Caco-2 (cell line): ENCODE data around the gene GFPT2. TPM values are rescaled to one million over a fixed set of nuclear protein-coding genes. Genes with fewer than 3 reads are reported as not detected.

Source experiments
- BruUV-seq: library from RNA; stranded (reverse); fragments of 400-500 nt; replicated peaks from 2 replicates; lab custom pipeline; 2021; lab: Mats Ljungman, UMichigan
- CTCF ChIA-PET: fragments of 300-600 bp; sonication (Branson Sonifier 250); formaldehyde crosslinking; loops from one replicate; lab custom pipeline; 2022; ENCODE audit warnings: antibody characterized with exemption; lab: Charles Lee
- POLR2A ChIA-PET: fragments of 300-600 bp; sonication (Branson Sonifier 250); formaldehyde crosslinking; loops from one replicate; lab custom pipeline; 2022; ENCODE audit warnings: antibody characterized with exemption; lab: Charles Lee
- DNase-seq, 2 experiments: peaks; one replicate each; pipeline versions ENCODE4 v3.0.0 to v3.0.0-alpha.2; 2020 to 2022
- H3K27me3 ChIP-seq: replicated peaks from 2 replicates; pipeline ENCODE4 v1.6.0; 2011; ENCODE audit warnings: low read length; ENCODE audit not compliant: control insufficient read depth, insufficient read depth
- H3K36me3 ChIP-seq: 2 replicates; pipeline ENCODE4 v1.5.1; 2011; ENCODE audit warnings: low read length; ENCODE audit not compliant: control insufficient read depth, insufficient read depth
- H3K4me1 ChIP-seq: fragments of 250-450 bp; sonication (Bioruptor Pico); 2 replicates; pipeline ENCODE4 v1.5.1; 2020; ENCODE audit warnings: mild to moderate bottlenecking
- H3K4me3 ChIP-seq: 2 replicates; pipeline ENCODE4 v1.5.1; 2011; ENCODE audit warnings: low read depth, mild to moderate bottlenecking, control low read depth, low read length
- H3K9me3 ChIP-seq: fragments of 250-450 bp; sonication (Bioruptor Pico); 2 replicates; pipeline ENCODE4 v1.5.1; 2020; ENCODE audit warnings: mild to moderate bottlenecking, moderate library complexity
- H3K27ac Mint-ChIP-seq: one replicate; pipeline ENCODE4 v1.8.0; 2022; ENCODE audit warnings: mixed read lengths; ENCODE audit not compliant: unreplicated experiment
- H3K27me3 Mint-ChIP-seq: one replicate; pipeline ENCODE4 v1.8.0; 2022; ENCODE audit warnings: mixed read lengths; ENCODE audit not compliant: insufficient read depth, unreplicated experiment
- H3K36me3 Mint-ChIP-seq: one replicate; pipeline ENCODE4 v1.8.0; 2022; ENCODE audit warnings: mild to moderate bottlenecking, mixed read lengths; ENCODE audit not compliant: insufficient read depth, unreplicated experiment
- H3K4me1 Mint-ChIP-seq: one replicate; pipeline ENCODE4 v1.8.0; 2022; ENCODE audit warnings: low read depth, mixed read lengths; ENCODE audit not compliant: unreplicated experiment
- H3K4me3 Mint-ChIP-seq: one replicate; pipeline ENCODE4 v1.8.0; 2022; ENCODE audit warnings: mild to moderate bottlenecking, moderate library complexity, mixed read lengths; ENCODE audit not compliant: unreplicated experiment
- H3K9me3 Mint-ChIP-seq: one replicate; pipeline ENCODE4 v1.8.0; 2022; ENCODE audit warnings: mixed read lengths; ENCODE audit not compliant: unreplicated experiment
- intact Hi-C: fragments of 100-400 bp; cut with micrococcal nuclease; formaldehyde crosslinking; loops from one replicate; pipeline ENCODE4 v1.10.0; 2022; ENCODE audit not compliant: unreplicated experiment
- total RNA-seq: library from RNA; stranded (reverse); gene quantifications from 2 replicates; pipeline ENCODE4 v1.2.3, GENCODE V29; 2022
- TF ChIP-seq, protein P1 (sequence below), 2 experiments: fragments of 200-600 bp in 1 of 2; IDR thresholded peaks; 1 replicate in 1 of 2; 2 replicates in 1 of 2; pipeline versions ENCODE4 v1.5.1 to v1.8.0; 2011 to 2022; ENCODE audit warnings: antibody characterized with exemption in 1 of 2, control low read depth in 1 of 2, inconsistent platforms in 1 of 2, low read depth in 1 of 2, low read length in 1 of 2, mild to moderate bottlenecking in 1 of 2, moderate library complexity in 1 of 2; ENCODE audit not compliant: insufficient read depth in 1 of 2, severe bottlenecking in 1 of 2, unreplicated experiment in 1 of 2

GFPT2 gene
- total RNA-seq, 1 experiment from 2014 or later, result 1.6 TPM

DNA sequence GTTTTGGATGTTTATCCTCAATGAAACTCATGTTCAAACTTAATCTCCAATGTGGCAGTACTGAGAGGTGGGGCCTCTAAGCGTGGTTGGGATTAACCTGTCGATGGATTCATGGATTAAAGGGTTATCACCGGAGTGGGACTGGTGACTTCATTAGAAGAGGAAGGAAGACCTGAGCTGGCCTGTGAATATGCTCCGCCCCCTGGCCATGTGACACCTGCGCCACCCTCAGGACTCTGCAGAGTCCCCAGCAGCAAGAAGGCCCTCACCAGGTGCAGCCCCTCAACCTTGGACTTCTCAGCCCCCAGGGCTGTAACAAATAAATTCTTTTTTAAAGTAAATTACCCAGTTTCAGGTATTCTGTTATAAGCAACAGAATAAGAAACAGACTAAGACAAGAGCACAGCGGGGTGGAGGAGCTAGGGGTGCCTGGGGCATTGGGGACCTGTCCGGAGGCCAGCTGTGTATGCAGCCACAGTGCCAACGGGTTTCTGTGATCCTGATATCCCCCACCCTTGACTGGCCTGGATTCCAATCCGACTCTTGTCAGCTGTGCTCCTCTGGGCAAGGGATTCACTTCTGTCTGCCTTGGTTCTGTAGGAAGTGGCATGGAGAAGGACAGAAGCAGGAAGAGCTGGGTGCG is 58.1 kb downstream of the GFPT2 start:
- H3K36me3 ChIP-seq, result no peaks in the 10 kb centered on the region
- H3K27me3 Mint-ChIP-seq, result no peaks in the 10 kb centered on the region
- H3K9me3 ChIP-seq, result no peaks in the 10 kb centered on the region
- POLR2A ChIA-PET, result interaction anchor here (0.7 kb wide), 1 partner anchor 925 kb away, joined by 5 read pairs; no protein-coding TSS in a partner anchor
- no TSS peak for BruUV-seq
- TF ChIP-seq, protein P1, sequence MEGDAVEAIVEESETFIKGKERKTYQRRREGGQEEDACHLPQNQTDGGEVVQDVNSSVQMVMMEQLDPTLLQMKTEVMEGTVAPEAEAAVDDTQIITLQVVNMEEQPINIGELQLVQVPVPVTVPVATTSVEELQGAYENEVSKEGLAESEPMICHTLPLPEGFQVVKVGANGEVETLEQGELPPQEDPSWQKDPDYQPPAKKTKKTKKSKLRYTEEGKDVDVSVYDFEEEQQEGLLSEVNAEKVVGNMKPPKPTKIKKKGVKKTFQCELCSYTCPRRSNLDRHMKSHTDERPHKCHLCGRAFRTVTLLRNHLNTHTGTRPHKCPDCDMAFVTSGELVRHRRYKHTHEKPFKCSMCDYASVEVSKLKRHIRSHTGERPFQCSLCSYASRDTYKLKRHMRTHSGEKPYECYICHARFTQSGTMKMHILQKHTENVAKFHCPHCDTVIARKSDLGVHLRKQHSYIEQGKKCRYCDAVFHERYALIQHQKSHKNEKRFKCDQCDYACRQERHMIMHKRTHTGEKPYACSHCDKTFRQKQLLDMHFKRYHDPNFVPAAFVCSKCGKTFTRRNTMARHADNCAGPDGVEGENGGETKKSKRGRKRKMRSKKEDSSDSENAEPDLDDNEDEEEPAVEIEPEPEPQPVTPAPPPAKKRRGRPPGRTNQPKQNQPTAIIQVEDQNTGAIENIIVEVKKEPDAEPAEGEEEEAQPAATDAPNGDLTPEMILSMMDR (IDR thresholded peaks at IDR 0.05; ENCODE audit: insufficient read depth in 1 of 2, low read depth in 1 of 2, low read length in 1 of 2, severe bottlenecking in 1 of 2, unreplicated experiment in 1 of 2), result no peak
- H3K4me3 Mint-ChIP-seq, result no peak overlapping the region
- CTCF ChIA-PET, result interaction anchor here (1.3 to 2.2 kb wide), 2 partner anchors 19 to 34 kb away, joined by 4 to 8 read pairs; no protein-coding TSS in a partner anchor
- no peak overlapping the region for H3K4me3 ChIP-seq
- H3K4me1 ChIP-seq, result peaks cover 16% of the 10 kb centered on the region
- no peaks in the 10 kb centered on the region for H3K27me3 ChIP-seq
- intact Hi-C loops, result no loop called here
- H3K4me1 Mint-ChIP-seq, result peaks cover 26% of the 10 kb centered on the region
- DNase-seq, result no peak
- H3K27ac Mint-ChIP-seq, result no peak overlapping the region
- no peaks in the 10 kb centered on the region for H3K9me3 Mint-ChIP-seq
- H3K36me3 Mint-ChIP-seq, result peaks cover 31% of the 10 kb centered on the region

DNA sequence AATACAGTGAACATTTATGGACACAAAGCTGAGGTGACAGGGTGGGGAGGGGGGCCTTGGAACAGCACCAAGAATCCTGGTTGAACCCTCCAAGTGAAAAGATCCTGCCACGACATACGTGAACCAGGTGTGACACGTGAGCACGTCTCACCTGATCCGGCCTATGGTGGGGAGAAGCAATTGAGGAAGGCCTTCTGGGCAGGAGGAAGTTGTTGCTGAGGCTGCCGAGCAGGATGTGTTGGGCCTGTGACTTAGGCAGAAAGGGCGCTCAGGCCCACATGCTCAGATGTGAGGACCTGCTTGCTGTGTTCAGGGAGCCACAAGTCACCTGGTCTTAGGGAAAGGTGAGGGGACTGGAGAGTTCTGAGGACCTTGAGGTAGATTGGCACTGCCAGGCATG is 58.7 kb downstream of the GFPT2 start:
- Mint-ChIP-seq H3K4me3 (no peak overlapping the region), H3K36me3 (peaks cover 31% of the 10 kb centered on the region), H3K27ac (no peak overlapping the region), H3K27me3 (no peaks in the 10 kb centered on the region), H3K9me3 (no peaks in the 10 kb centered on the region), H3K4me1 (peaks cover 28% of the 10 kb centered on the region)
- ChIA-PET CTCF (interaction anchor here (1.5 to 2.4 kb wide), 4 partner anchors 19 to 177 kb away, joined by 7 to 13 read pairs (median 10); no protein-coding TSS in a partner anchor), POLR2A (interaction anchor here (0.7 kb wide), 1 partner anchor 926 kb away, joined by 5 read pairs; no protein-coding TSS in a partner anchor)
- no peaks in the 10 kb centered on the region for H3K27me3 ChIP-seq
- TF ChIP-seq, protein P1 (IDR thresholded peaks at IDR 0.05; ENCODE audit: insufficient read depth in 1 of 2, low read depth in 1 of 2, low read length in 1 of 2, severe bottlenecking in 1 of 2, unreplicated experiment in 1 of 2), result no peak
- H3K4me3 ChIP-seq, result no peak overlapping the region
- H3K9me3 ChIP-seq, result no peaks in the 10 kb centered on the region
- peaks cover 22% of the 10 kb centered on the region for H3K4me1 ChIP-seq
- no TSS peak for BruUV-seq
- no peaks in the 10 kb centered on the region for H3K36me3 ChIP-seq
- intact Hi-C loops, result no loop called here
- no peak for DNase-seq

- intact Hi-C loops, result loop anchor here (2.0 kb wide), 1 partner anchor 33 kb away; no protein-coding TSS in a partner anchor
- DNase-seq, result peak; percentile 82 to 91
- Mint-ChIP-seq H3K9me3 (no peaks in the 10 kb centered on the region), H3K4me1 (peaks cover 44% of the 10 kb centered on the region), H3K27me3 (no peaks in the 10 kb centered on the region), H3K36me3 (peaks cover 31% of the 10 kb centered on the region), H3K27ac (peak within 1 kb of the TSS; percentile 91), H3K4me3 (peak within 1 kb of the TSS; percentile 94)
- TF ChIP-seq, protein P1 (IDR thresholded peaks at IDR 0.05; ENCODE audit: insufficient read depth in 1 of 2, low read depth in 1 of 2, low read length in 1 of 2, severe bottlenecking in 1 of 2, unreplicated experiment in 1 of 2), result no peak
- CTCF ChIA-PET, result interaction anchor here (0.7 to 2.4 kb wide), 6 partner anchors 13 to 499 kb away, joined by 3 to 17 read pairs (median 7); no protein-coding TSS in a partner anchor
- Histone ChIP-seq H3K4me3 (peak within 1 kb of the TSS; percentile 86), H3K27me3 (no peaks in the 10 kb centered on the region), H3K9me3 (no peaks in the 10 kb centered on the region), H3K36me3 (no peaks in the 10 kb centered on the region), H3K4me1 (peaks cover 39% of the 10 kb centered on the region)
- no TSS peak for BruUV-seq
- POLR2A ChIA-PET, result interaction anchor here (0.6 to 1.5 kb wide), 2 partner anchors 22 to 931 kb away, joined by 3 to 5 read pairs; partner anchors contain the start of gene TRIM41
Observed at GRCh38 chr5:180291943-180292831, 60.9 kb downstream of the GFPT2 start, which contains the start of gene MAPK9. Gene MAPK9 (minus strand): TSS chr5:180292083. CDS start chr5:180280561, 11,522 bp downstream.
